Keratinocyte (primary cell): ENCODE data around the gene KDM1B. TPM values are rescaled to one million over a fixed set of nuclear protein-coding genes. Genes with fewer than 3 reads are reported as not detected.

Experiments
- DNase-seq: peaks from one replicate; pipeline ENCODE4 v3.0.0-alpha.2; 2011; ENCODE audit warnings: low read depth, missing footprints, low spot score
- FAIRE-seq: peaks from 2 replicates; lab custom pipeline; 2011; peaks lifted over from hg19 to GRCh38; lab: Jason Lieb, UNC
- H2AFZ ChIP-seq: 2 replicates; pipeline ENCODE4 v1.6.0; 2012; ENCODE audit warnings: low read length, control low read depth, inconsistent platforms; ENCODE audit not compliant: control insufficient read depth
- H3K27ac ChIP-seq: 2 replicates; pipeline ENCODE4 v1.5.1; 2011; ENCODE audit warnings: low read length; ENCODE audit not compliant: control insufficient read depth, insufficient read depth
- H3K27me3 ChIP-seq: 3 replicates; pipeline ENCODE4 v1.6.0; 2011; ENCODE audit warnings: low read length; ENCODE audit not compliant: control insufficient read depth, insufficient read depth; ENCODE audit errors: extremely low read depth
- H3K36me3 ChIP-seq, 2 experiments: 2 replicates in 1 of 2; 3 replicates in 1 of 2; pipeline ENCODE4 v1.5.1; 2011; ENCODE audit warnings: low read length in 2 of 2, mild to moderate bottlenecking in 1 of 2; ENCODE audit not compliant: control insufficient read depth in 2 of 2, insufficient read depth in 2 of 2; ENCODE audit errors: extremely low read depth in 1 of 2
- H3K4me1 ChIP-seq: 3 replicates; pipeline ENCODE4 v1.5.1; 2011; ENCODE audit warnings: low read length; ENCODE audit not compliant: control insufficient read depth, insufficient read depth; ENCODE audit errors: extremely low read depth
- H3K4me2 ChIP-seq: 3 replicates; pipeline ENCODE4 v1.6.0; 2011; ENCODE audit warnings: low read depth, low read length; ENCODE audit not compliant: control insufficient read depth, insufficient read depth; ENCODE audit errors: extremely low read depth
- H3K4me3 ChIP-seq, 3 experiments: fragments of 200-600 bp in 1 of 3; sonication (generic) in 1 of 3; 2 replicates in 2 of 3; 3 replicates in 1 of 3; pipeline ENCODE4 v1.5.1; 2011 to 2016; ENCODE audit warnings: low read length in 3 of 3, mild to moderate bottlenecking in 3 of 3, control low read depth in 2 of 3, inconsistent platforms in 1 of 3, low read depth in 1 of 3, mixed read lengths in 1 of 3, mixed run types in 1 of 3, moderate library complexity in 1 of 3; ENCODE audit not compliant: control insufficient read depth in 2 of 3, insufficient read depth in 2 of 3; ENCODE audit errors: extremely low read depth in 1 of 3
- H3K79me2 ChIP-seq: 2 replicates; pipeline ENCODE4 v1.6.0; 2012; ENCODE audit warnings: low read length; ENCODE audit not compliant: control insufficient read depth, insufficient read depth
- H3K9ac ChIP-seq: 3 replicates; pipeline ENCODE4 v1.6.0; 2011; ENCODE audit warnings: low read length; ENCODE audit not compliant: control insufficient read depth, insufficient read depth; ENCODE audit errors: extremely low read depth
- H3K9me1 ChIP-seq: 3 replicates; pipeline ENCODE4 v1.6.0; 2011; ENCODE audit warnings: low read length; ENCODE audit not compliant: control insufficient read depth, insufficient read depth; ENCODE audit errors: extremely low read depth
- H3K9me3 ChIP-seq: 2 replicates; pipeline ENCODE4 v1.5.1; 2012; ENCODE audit warnings: low read depth, low read length; ENCODE audit not compliant: control insufficient read depth
- H4K20me1 ChIP-seq: 3 replicates; pipeline ENCODE4 v1.6.0; 2011; ENCODE audit warnings: low read length; ENCODE audit not compliant: control insufficient read depth, insufficient read depth; ENCODE audit errors: extremely low read depth
- EZH2 ChIP-seq: IDR thresholded peaks from one replicate; pipeline ENCODE4 v1.6.1; 2012; ENCODE audit warnings: inconsistent platforms, mild to moderate bottlenecking, low read length, moderate library complexity
- dilution Hi-C: fragments of 300-500 bp; cut with MboI; formaldehyde crosslinking; loops from one replicate; pipeline ENCODE4 v1.7.0; 2020; ENCODE audit warnings: low sequenced_read_pairs; ENCODE audit not compliant: extremely low pct_ligation_motif_present
- polyA plus RNA-seq, 5 experiments: library from polyadenylated mRNA; depleted of rRNA in 3 of 5; stranded (reverse) in 3 of 5; stranded (forward) in 1 of 5; unstranded in 1 of 5; fragments of >200 nt; gene quantifications; 1 replicate in 1 of 5; 2 replicates in 3 of 5; 3 replicates in 1 of 5; pipeline versions ENCODE4 v1.2.1 to v1.2.3, GENCODE V29; 2011 to 2012; ENCODE audit warnings: missing spikeins in 2 of 5, low read depth in 1 of 5, low replicate concordance in 1 of 5
- TF ChIP-seq, protein P1 (sequence below), 3 experiments: IDR thresholded peaks in 1 of 3; conservative IDR thresholded peaks in 1 of 3; optimal IDR thresholded peaks in 1 of 3; 2 replicates in 2 of 3; 3 replicates in 1 of 3; pipeline versions ENCODE3 to v1.5.1; 2011; ENCODE audit warnings: low read length in 3 of 3, mild to moderate bottlenecking in 3 of 3, moderate library complexity in 2 of 3, control low read depth in 1 of 3, inconsistent platforms in 1 of 3; ENCODE audit not compliant: insufficient read depth in 2 of 3; ENCODE audit errors: extremely low read depth in 1 of 3

The KDM1B gene
- polyA plus RNA-seq, 1 donor (not counting 4 experiments of a cell fraction or from before 2014, with no cell fraction given) = 32.7 TPM

DNA sequence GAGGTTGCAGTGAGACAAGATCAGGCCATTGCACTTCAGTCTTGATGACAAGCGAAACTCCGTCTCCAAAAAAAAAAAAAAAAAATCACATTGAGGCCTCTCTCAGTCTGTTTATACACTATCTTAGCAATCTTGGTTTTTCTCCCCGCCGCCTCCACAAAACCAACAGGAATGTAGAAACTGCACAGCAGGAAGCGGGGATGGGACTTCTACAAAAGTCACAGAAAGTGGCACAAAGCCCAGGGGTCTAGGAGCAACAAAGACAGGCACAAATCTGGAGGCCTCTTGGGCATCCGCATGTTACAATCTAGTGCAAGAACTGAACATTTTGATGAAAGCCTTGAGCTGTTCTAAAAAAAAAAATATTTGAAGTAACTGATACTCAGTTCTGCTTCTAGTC is 48.6 kb downstream of the KDM1B start:
- H3K4me1 ChIP-seq = no peaks in the 10 kb centered on the region
- FAIRE-seq = no peak
- TF ChIP-seq EZH2 = no peak
- TF ChIP-seq, protein P1, sequence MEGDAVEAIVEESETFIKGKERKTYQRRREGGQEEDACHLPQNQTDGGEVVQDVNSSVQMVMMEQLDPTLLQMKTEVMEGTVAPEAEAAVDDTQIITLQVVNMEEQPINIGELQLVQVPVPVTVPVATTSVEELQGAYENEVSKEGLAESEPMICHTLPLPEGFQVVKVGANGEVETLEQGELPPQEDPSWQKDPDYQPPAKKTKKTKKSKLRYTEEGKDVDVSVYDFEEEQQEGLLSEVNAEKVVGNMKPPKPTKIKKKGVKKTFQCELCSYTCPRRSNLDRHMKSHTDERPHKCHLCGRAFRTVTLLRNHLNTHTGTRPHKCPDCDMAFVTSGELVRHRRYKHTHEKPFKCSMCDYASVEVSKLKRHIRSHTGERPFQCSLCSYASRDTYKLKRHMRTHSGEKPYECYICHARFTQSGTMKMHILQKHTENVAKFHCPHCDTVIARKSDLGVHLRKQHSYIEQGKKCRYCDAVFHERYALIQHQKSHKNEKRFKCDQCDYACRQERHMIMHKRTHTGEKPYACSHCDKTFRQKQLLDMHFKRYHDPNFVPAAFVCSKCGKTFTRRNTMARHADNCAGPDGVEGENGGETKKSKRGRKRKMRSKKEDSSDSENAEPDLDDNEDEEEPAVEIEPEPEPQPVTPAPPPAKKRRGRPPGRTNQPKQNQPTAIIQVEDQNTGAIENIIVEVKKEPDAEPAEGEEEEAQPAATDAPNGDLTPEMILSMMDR (optimal IDR thresholded peaks at IDR 0.05 in 1 of 3, IDR thresholded peaks at IDR 0.05 in 1 of 3, conservative IDR thresholded peaks at IDR 0.05 in 1 of 3; ENCODE audit: extremely low read depth in 1 of 3, insufficient read depth in 2 of 3, low read length in 3 of 3) = no peak

GRCh38 chr6:18204691-18205090 is 49.5 kb downstream of the KDM1B start:
- H3K27ac ChIP-seq = no peak overlapping the region
- no peaks in the 10 kb centered on the region for H3K27me3 ChIP-seq
- H3K4me1 ChIP-seq = no peaks in the 10 kb centered on the region
- FAIRE-seq = no peak
- no peaks in the 10 kb centered on the region for H4K20me1 ChIP-seq
- H3K79me2 ChIP-seq = no peaks in the 10 kb centered on the region
- dilution Hi-C loops = no loop called here
- no peak overlapping the region for H3K4me2 ChIP-seq
- no peak overlapping the region for H2AFZ ChIP-seq
- TF ChIP-seq, protein P1 (optimal IDR thresholded peaks at IDR 0.05 in 1 of 3, IDR thresholded peaks at IDR 0.05 in 1 of 3, conservative IDR thresholded peaks at IDR 0.05 in 1 of 3; ENCODE audit: extremely low read depth in 1 of 3, insufficient read depth in 2 of 3, low read length in 3 of 3) = no peak
- no peak for TF ChIP-seq EZH2
- no peaks in the 10 kb centered on the region for H3K9me1 ChIP-seq
- no peak for DNase-seq
- H3K9ac ChIP-seq = no peak overlapping the region
- no peaks in the 10 kb centered on the region for H3K9me3 ChIP-seq
- no peak overlapping the region for H3K4me3 ChIP-seq
- peaks cover 0 to 33% of the 10 kb centered on the region in 2 experiments for H3K36me3 ChIP-seq

More for the DNA sequence above, 48.6 kb downstream of the KDM1B start:
- Histone ChIP-seq H3K79me2 (no peaks in the 10 kb centered on the region), H3K4me3 (no peak overlapping the region), H3K27me3 (no peaks in the 10 kb centered on the region), H3K9me1 (no peaks in the 10 kb centered on the region), H3K27ac (no peak overlapping the region), H3K9ac (no peak overlapping the region), H2AFZ (no peak overlapping the region), H3K9me3 (no peaks in the 10 kb centered on the region), H4K20me1 (no peaks in the 10 kb centered on the region), H3K36me3 (peaks cover 0 to 29% of the 10 kb centered on the region in 2 experiments), H3K4me2 (no peak overlapping the region)
- dilution Hi-C loops = no loop called here
- DNase-seq = no peak
